CD4-positive, alpha-beta T cell treated with Interleukin-12 subunit alpha and Interleukin-12 subunit beta, for 1 hour (primary cell): ENCODE data around the gene CDC42EP2.
"Not testable (repeated sequence)": the region's sequence is repeated elsewhere in the genome, so short reads cannot be mapped to it uniquely, and the experiment has no call there.

Source experiments
- DNase-seq: peaks from one replicate; pipeline ENCODE4 v3.0.0-alpha.2; 2020

CDC42EP2 gene

GRCh38 chr11:65321828-65322485 lies 7.3 kb downstream of the CDC42EP2 start:
- DNase-seq, result no peak

GRCh38 chr11:65323813-65324212 lies 9.1 kb downstream of the CDC42EP2 start:
- no peak for DNase-seq

- DNase-seq, result no peak
Observed at GRCh38 chr11:65325435-65325834, 10.8 kb downstream of the CDC42EP2 start.

GRCh38 chr11:65327021-65327420 lies 12.4 kb downstream of the CDC42EP2 start:
- no peak for DNase-seq

- DNase-seq, result no peak
Observed at GRCh38 chr11:65329478-65329877, 14.8 kb downstream of the CDC42EP2 start.

GRCh38 chr11:65329944-65330403 lies 15.3 kb downstream of the CDC42EP2 start:
- DNase-seq, result peak; percentile 85

GRCh38 chr11:65330544-65330943 lies 15.9 kb downstream of the CDC42EP2 start:
- no peak for DNase-seq

- not testable (repeated sequence) for DNase-seq
Observed at GRCh38 chr11:65332591-65332990, 17.9 kb downstream of the CDC42EP2 start.

GRCh38 chr11:65334696-65335295 lies 20.1 kb downstream of the CDC42EP2 start:
- no peak for DNase-seq

- DNase-seq, result no peak
Observed at GRCh38 chr11:65338676-65339075, 24.0 kb downstream of the CDC42EP2 start.

GRCh38 chr11:65340226-65340625 lies 25.6 kb downstream of the CDC42EP2 start:
- no peak for DNase-seq

GRCh38 chr11:65341856-65342255 lies 27.2 kb downstream of the CDC42EP2 start:
- no peak for DNase-seq

GRCh38 chr11:65351511-65351910 lies 36.8 kb downstream of the CDC42EP2 start:
- no peak for DNase-seq

GRCh38 chr11:65352783-65353182 lies 38.1 kb downstream of the CDC42EP2 start:
- DNase-seq, result no peak

GRCh38 chr11:65353376-65353775 lies 38.7 kb downstream of the CDC42EP2 start:
- DNase-seq, result no peak

GRCh38 chr11:65353900-65354264 lies 39.2 kb downstream of the CDC42EP2 start:
- DNase-seq, result no peak

GRCh38 chr11:65354265-65355012 lies 39.8 kb downstream of the CDC42EP2 start, which contains the start of gene TIGD3:
TIGD3 (plus strand) TSS chr11:65354751; CDS start chr11:65355809, 1,058 bp downstream.
- DNase-seq, result peak; percentile 98

- peak; percentile 62 for DNase-seq
Observed at GRCh38 chr11:65355013-65355775, 40.5 kb downstream of the CDC42EP2 start.

GRCh38 chr11:65355776-65356393 lies 41.2 kb downstream of the CDC42EP2 start:
- DNase-seq, result no peak

GRCh38 chr11:65356394-65356972 lies 41.8 kb downstream of the CDC42EP2 start:
- DNase-seq, result no peak

- no peak for DNase-seq
Observed at GRCh38 chr11:65357856-65358356, 43.2 kb downstream of the CDC42EP2 start.

GRCh38 chr11:65362320-65362931 lies 47.8 kb downstream of the CDC42EP2 start:
- DNase-seq, result peak; percentile 8
